ENCODE measurements around the gene MAPKAPK3.

Gene MAPKAPK3

GRCh38 chr3:50609071-50609762, 7.7 kb upstream of the MAPKAPK3 start:
- DNase-seq = no peak

- no peak for DNase-seq
Observed at GRCh38 chr3:50609763-50610085, 7.2 kb upstream of the MAPKAPK3 start.

- no peak for DNase-seq
Observed at GRCh38 chr3:50610181-50610971, 6.6 kb upstream of the MAPKAPK3 start.

- DNase-seq = no peak
Observed at GRCh38 chr3:50610992-50611463, 5.9 kb upstream of the MAPKAPK3 start.

- DNase-seq = peak; percentile 24
Observed at GRCh38 chr3:50611464-50612233, 5.3 kb upstream of the MAPKAPK3 start, which contains the start of gene CISH. CISH (minus strand) TSS chr3:50611774; CDS start chr3:50611650, 124 bp downstream.

GRCh38 chr3:50612234-50612882, 4.6 kb upstream of the MAPKAPK3 start:
- DNase-seq = no peak

- no peak for DNase-seq
Observed at GRCh38 chr3:50612970-50613846, 3.7 kb upstream of the MAPKAPK3 start.

GRCh38 chr3:50615190-50615589, 1.8 kb upstream of the MAPKAPK3 start:
- no peak for DNase-seq

GRCh38 chr3:50616003-50616769, 765 bp upstream of the MAPKAPK3 start:
- DNase-seq = peak; percentile 53

- no peak for DNase-seq
Observed at GRCh38 chr3:50616770-50617095, 218 bp upstream of the MAPKAPK3 start.

- no peak for DNase-seq
Observed at GRCh38 chr3:50617911-50618481, 1.0 kb downstream of the MAPKAPK3 start.

- no peak for DNase-seq
Observed at GRCh38 chr3:50620420-50620819, 3.5 kb downstream of the MAPKAPK3 start.

- DNase-seq = no peak
Observed at GRCh38 chr3:50620820-50621219, 3.9 kb downstream of the MAPKAPK3 start.

GRCh38 chr3:50622881-50623280, 5.9 kb downstream of the MAPKAPK3 start:
- DNase-seq = no peak

GRCh38 chr3:50623840-50624474, 7.0 kb downstream of the MAPKAPK3 start:
- DNase-seq = no peak

- no peak for DNase-seq
Observed at GRCh38 chr3:50624634-50625033, 7.7 kb downstream of the MAPKAPK3 start.

- no peak for DNase-seq
Observed at GRCh38 chr3:50625231-50626182, 8.6 kb downstream of the MAPKAPK3 start.

- no peak for DNase-seq
Observed at GRCh38 chr3:50626401-50626800, 9.4 kb downstream of the MAPKAPK3 start.

- no peak for DNase-seq
Observed at GRCh38 chr3:50627407-50628051, 10.6 kb downstream of the MAPKAPK3 start.

Measured in NCI-H187 treated with DMSO at 0.1 percent for 48 hours (cell line).